SK-N-SH treated with all-trans-retinoic acid at 6 μM for 48 hours (cell line): ENCODE measurements around the gene SEC62.

Experiments used
- ATAC-seq: fragments of 200-7000 bp; cut with Tn5 transposase; 3 replicates; pipeline ENCODE4 v1.9.1; 2020; ENCODE audit warnings: mild to moderate bottlenecking, moderate library complexity
- ARNTL ChIP-seq: fragments of 450-650 bp; formaldehyde crosslinking; IDR thresholded peaks from 2 replicates; pipeline ENCODE4 v1.5.0; 2020; ENCODE audit warnings: low read depth, mild to moderate bottlenecking, moderate library complexity, borderline replicate concordance
- BACH2 ChIP-seq: fragments of 250-450 bp; sonication (Bioruptor Pico); IDR thresholded peaks from 2 replicates; pipeline ENCODE4 v1.9.0; 2021; ENCODE audit warnings: mild to moderate bottlenecking, borderline replicate concordance
- ESRRG ChIP-seq: fragments of 250-450 bp; sonication (Bioruptor Pico); IDR thresholded peaks from 2 replicates; pipeline ENCODE4 v1.6.1; 2021; ENCODE audit warnings: mild to moderate bottlenecking
- GLIS3 ChIP-seq: fragments of 250-450 bp; sonication (Bioruptor Pico); IDR thresholded peaks from 2 replicates; pipeline ENCODE4 v1.5.0; 2020; ENCODE audit warnings: mild to moderate bottlenecking, moderate library complexity
- OSR1 ChIP-seq: fragments of 250-450 bp; sonication (Bioruptor Pico); IDR thresholded peaks from 2 replicates; pipeline ENCODE4 v1.8.0; 2022; ENCODE audit warnings: moderate library complexity, mild to moderate bottlenecking, inconsistent platforms
- PPARA ChIP-seq: fragments of 250-450 bp; sonication (Bioruptor Pico); IDR thresholded peaks from 2 replicates; pipeline ENCODE4 v1.5.0; 2020; ENCODE audit warnings: mild to moderate bottlenecking, borderline replicate concordance
- SNAI2 ChIP-seq: fragments of 250-450 bp; sonication (Bioruptor Pico); IDR thresholded peaks from 2 replicates; pipeline ENCODE4 v1.5.0; 2020; ENCODE audit warnings: mild to moderate bottlenecking, moderate library complexity
- TCF4 ChIP-seq: fragments of 250-450 bp; sonication (Bioruptor Pico); IDR thresholded peaks from 2 replicates; pipeline ENCODE4 v1.8.0; 2021; ENCODE audit warnings: mild to moderate bottlenecking, moderate library complexity, borderline replicate concordance
- TOX ChIP-seq: fragments of 250-450 bp; sonication (Bioruptor Pico); IDR thresholded peaks from 2 replicates; pipeline ENCODE4 v1.8.0; 2021; ENCODE audit warnings: mild to moderate bottlenecking, moderate library complexity, borderline replicate concordance
- ZC3H10 ChIP-seq: fragments of 250-450 bp; sonication (Bioruptor Pico); IDR thresholded peaks from 2 replicates; pipeline ENCODE4 v1.5.1; 2021; ENCODE audit warnings: mild to moderate bottlenecking, moderate library complexity
- ZFP3 ChIP-seq: fragments of 250-450 bp; sonication (Bioruptor Pico); IDR thresholded peaks from 2 replicates; pipeline ENCODE4 v1.5.0; 2020; ENCODE audit warnings: mild to moderate bottlenecking, moderate library complexity
- ZNF70 ChIP-seq: fragments of 450-650 bp; formaldehyde crosslinking; IDR thresholded peaks from 2 replicates; pipeline ENCODE4 v1.5.0; 2020; ENCODE audit warnings: mild to moderate bottlenecking, moderate library complexity
- ZNF8 ChIP-seq: fragments of 450-650 bp; formaldehyde crosslinking; IDR thresholded peaks from 2 replicates; pipeline ENCODE4 v1.5.0; 2020; ENCODE audit warnings: mild to moderate bottlenecking, moderate library complexity
- TF ChIP-seq, protein P1 (sequence below): fragments of 250-450 bp; sonication (Bioruptor Pico); IDR thresholded peaks from 2 replicates; pipeline ENCODE4 v1.8.0; 2020; ENCODE audit warnings: mild to moderate bottlenecking, moderate library complexity, borderline replicate concordance
- TF ChIP-seq, protein P2 (sequence below): fragments of 250-450 bp; sonication (Bioruptor Pico); IDR thresholded peaks from 2 replicates; pipeline ENCODE4 v1.5.0; 2020; ENCODE audit warnings: mild to moderate bottlenecking, moderate library complexity
- TF ChIP-seq, protein P3 (sequence below): fragments of 250-450 bp; sonication (Bioruptor Pico); IDR thresholded peaks from 2 replicates; pipeline ENCODE4 v1.5.1; 2021; ENCODE audit warnings: mild to moderate bottlenecking, moderate library complexity
- TF ChIP-seq, protein P4 (sequence below): fragments of 250-450 bp; sonication (Bioruptor Pico); IDR thresholded peaks from 2 replicates; pipeline ENCODE4 v1.8.0; 2021; ENCODE audit warnings: low read depth, mild to moderate bottlenecking, moderate library complexity, borderline replicate concordance
- TF ChIP-seq, protein P5 (sequence below): fragments of 250-450 bp; sonication (Bioruptor Pico); IDR thresholded peaks from 2 replicates; pipeline ENCODE4 v1.5.1; 2020; ENCODE audit warnings: low read depth, mild to moderate bottlenecking, moderate library complexity

The SEC62 gene

DNA sequence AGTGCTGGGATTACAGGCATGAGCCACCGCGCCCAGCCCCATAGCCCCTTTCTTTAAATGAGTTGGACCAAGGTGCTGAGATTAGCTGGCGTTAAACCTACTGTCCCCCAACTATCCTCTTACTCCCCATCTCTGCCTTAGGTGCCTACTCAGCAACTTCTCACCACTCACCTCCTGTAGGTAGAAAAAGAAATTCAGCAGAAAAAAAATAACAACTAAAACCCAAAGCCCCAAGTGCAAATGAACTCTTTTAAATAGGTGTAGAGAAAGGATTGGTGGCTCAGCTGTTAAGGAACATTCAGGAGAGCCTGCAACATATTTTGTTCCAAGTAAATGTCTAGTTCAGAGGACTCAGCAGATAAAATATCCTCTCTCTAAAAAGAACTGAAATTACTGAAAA lies 35.8 kb upstream of the SEC62 start:
- TF ChIP-seq ZNF70 (CRISPR knock-in tag) (no peak), OSR1 (CRISPR knock-in tag) (no peak), TOX (no peak), ZFP3 (CRISPR knock-in tag) (no peak), PPARA (CRISPR knock-in tag) (no peak)
- TF ChIP-seq, protein P1, sequence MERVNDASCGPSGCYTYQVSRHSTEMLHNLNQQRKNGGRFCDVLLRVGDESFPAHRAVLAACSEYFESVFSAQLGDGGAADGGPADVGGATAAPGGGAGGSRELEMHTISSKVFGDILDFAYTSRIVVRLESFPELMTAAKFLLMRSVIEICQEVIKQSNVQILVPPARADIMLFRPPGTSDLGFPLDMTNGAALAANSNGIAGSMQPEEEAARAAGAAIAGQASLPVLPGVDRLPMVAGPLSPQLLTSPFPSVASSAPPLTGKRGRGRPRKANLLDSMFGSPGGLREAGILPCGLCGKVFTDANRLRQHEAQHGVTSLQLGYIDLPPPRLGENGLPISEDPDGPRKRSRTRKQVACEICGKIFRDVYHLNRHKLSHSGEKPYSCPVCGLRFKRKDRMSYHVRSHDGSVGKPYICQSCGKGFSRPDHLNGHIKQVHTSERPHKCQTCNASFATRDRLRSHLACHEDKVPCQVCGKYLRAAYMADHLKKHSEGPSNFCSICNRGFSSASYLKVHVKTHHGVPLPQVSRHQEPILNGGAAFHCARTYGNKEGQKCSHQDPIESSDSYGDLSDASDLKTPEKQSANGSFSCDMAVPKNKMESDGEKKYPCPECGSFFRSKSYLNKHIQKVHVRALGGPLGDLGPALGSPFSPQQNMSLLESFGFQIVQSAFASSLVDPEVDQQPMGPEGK = no peak
- TF ChIP-seq, protein P2, sequence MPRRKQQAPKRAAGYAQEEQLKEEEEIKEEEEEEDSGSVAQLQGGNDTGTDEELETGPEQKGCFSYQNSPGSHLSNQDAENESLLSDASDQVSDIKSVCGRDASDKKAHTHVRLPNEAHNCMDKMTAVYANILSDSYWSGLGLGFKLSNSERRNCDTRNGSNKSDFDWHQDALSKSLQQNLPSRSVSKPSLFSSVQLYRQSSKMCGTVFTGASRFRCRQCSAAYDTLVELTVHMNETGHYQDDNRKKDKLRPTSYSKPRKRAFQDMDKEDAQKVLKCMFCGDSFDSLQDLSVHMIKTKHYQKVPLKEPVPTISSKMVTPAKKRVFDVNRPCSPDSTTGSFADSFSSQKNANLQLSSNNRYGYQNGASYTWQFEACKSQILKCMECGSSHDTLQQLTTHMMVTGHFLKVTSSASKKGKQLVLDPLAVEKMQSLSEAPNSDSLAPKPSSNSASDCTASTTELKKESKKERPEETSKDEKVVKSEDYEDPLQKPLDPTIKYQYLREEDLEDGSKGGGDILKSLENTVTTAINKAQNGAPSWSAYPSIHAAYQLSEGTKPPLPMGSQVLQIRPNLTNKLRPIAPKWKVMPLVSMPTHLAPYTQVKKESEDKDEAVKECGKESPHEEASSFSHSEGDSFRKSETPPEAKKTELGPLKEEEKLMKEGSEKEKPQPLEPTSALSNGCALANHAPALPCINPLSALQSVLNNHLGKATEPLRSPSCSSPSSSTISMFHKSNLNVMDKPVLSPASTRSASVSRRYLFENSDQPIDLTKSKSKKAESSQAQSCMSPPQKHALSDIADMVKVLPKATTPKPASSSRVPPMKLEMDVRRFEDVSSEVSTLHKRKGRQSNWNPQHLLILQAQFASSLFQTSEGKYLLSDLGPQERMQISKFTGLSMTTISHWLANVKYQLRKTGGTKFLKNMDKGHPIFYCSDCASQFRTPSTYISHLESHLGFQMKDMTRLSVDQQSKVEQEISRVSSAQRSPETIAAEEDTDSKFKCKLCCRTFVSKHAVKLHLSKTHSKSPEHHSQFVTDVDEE (CRISPR knock-in tag) = no peak
- no peak for ATAC-seq

DNA sequence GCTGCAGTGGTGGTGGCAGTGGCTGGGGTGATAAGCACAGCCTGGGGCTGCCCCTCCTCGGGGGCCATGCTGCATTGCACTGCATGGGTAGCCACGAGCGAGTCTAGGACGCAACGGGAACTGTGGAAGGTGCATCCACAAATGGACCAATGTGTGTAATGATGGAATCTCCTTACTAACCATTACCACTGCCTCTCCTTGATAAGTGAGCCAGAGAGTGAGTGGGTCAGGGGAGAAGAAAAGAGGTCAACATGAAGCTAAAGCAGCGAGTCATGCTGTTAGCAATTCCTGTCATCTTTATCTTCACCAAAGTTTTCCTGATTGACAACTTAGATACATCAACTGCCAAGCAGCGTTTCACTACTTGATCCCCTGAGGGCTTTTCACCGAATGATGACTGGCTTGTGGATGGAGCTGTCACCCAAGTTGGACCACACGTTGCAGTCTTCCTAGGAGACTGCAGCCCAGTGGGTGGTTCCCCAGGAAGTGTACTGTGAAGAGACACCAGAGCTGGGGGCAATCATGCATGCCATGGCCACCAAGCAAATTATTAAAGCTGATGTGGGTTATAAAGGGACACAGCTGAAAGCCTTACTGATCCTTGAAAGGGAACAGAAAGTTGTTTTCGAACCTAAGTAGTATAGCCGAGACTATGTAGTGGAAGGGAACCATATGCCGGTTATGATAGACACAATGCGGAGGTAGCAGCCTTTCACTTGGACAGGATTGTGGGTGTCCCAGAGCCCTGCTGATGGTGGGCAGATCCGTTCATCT lies 34.7 kb upstream of the SEC62 start:
- TF ChIP-seq ZNF70 (CRISPR knock-in tag) (no peak), SNAI2 (CRISPR knock-in tag) (no peak), PPARA (CRISPR knock-in tag) (no peak), TCF4 (CRISPR knock-in tag) (no peak), BACH2 (CRISPR knock-in tag) (no peak), ESRRG (no peak), GLIS3 (CRISPR knock-in tag) (no peak), ZC3H10 (no peak), ARNTL (no peak)
- TF ChIP-seq, protein P3, sequence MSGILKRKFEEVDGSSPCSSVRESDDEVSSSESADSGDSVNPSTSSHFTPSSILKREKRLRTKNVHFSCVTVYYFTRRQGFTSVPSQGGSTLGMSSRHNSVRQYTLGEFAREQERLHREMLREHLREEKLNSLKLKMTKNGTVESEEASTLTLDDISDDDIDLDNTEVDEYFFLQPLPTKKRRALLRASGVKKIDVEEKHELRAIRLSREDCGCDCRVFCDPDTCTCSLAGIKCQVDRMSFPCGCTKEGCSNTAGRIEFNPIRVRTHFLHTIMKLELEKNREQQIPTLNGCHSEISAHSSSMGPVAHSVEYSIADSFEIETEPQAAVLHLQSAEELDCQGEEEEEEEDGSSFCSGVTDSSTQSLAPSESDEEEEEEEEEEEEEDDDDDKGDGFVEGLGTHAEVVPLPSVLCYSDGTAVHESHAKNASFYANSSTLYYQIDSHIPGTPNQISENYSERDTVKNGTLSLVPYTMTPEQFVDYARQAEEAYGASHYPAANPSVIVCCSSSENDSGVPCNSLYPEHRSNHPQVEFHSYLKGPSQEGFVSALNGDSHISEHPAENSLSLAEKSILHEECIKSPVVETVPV = no peak
- TF ChIP-seq, protein P4, sequence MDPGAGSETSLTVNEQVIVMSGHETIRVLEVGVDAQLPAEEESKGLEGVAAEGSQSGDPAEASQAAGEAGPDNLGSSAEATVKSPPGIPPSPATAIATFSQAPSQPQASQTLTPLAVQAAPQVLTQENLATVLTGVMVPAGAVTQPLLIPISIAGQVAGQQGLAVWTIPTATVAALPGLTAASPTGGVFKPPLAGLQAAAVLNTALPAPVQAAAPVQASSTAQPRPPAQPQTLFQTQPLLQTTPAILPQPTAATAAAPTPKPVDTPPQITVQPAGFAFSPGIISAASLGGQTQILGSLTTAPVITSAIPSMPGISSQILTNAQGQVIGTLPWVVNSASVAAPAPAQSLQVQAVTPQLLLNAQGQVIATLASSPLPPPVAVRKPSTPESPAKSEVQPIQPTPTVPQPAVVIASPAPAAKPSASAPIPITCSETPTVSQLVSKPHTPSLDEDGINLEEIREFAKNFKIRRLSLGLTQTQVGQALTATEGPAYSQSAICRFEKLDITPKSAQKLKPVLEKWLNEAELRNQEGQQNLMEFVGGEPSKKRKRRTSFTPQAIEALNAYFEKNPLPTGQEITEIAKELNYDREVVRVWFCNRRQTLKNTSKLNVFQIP (CRISPR knock-in tag) = no peak
- TF ChIP-seq, protein P1 = no peak
- TF ChIP-seq, protein P5, sequence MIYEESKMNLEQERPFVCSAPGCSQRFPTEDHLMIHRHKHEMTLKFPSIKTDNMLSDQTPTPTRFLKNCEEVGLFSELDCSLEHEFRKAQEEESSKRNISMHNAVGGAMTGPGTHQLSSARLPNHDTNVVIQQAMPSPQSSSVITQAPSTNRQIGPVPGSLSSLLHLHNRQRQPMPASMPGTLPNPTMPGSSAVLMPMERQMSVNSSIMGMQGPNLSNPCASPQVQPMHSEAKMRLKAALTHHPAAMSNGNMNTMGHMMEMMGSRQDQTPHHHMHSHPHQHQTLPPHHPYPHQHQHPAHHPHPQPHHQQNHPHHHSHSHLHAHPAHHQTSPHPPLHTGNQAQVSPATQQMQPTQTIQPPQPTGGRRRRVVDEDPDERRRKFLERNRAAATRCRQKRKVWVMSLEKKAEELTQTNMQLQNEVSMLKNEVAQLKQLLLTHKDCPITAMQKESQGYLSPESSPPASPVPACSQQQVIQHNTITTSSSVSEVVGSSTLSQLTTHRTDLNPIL (CRISPR knock-in tag) = no peak
- no peak for ATAC-seq

DNA sequence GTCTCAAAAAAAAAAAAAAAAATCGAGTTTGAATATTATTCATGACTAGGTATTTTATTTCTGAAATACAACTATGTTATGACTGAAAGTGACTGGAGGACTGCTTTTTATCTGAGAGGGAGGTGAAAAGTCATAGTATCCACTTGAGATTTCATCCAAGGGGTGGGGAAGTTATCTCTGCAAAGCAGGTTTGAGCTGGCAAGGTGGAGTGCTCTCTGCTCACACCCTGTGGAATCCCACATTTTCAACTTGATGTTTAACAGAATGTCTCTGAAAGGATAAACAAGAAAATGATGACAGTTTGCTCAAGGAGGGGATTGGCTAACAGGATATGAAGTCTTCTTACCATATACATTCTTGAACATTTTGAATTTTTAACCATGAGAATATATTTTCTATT lies 27.3 kb upstream of the SEC62 start:
- no peak for TF ChIP-seq ZNF8 (CRISPR knock-in tag)
- ATAC-seq = no peak
